ENCODE data around the gene GRIK4.

GRIK4 gene

GRCh38 chr11:120932305-120932915 is 420.9 kb downstream of the GRIK4 start:
- no peak overlapping the region for H3K27ac ChIP-seq (ENCODE audit: low read depth, low read length, severe bottlenecking)
- H3K9me3 ChIP-seq (ENCODE audit: control insufficient read depth, low read length): no peaks in the 10 kb centered on the region
- no peak overlapping the region for H3K4me3 ChIP-seq (ENCODE audit: extremely low read depth, insufficient read depth, low read length, poor library complexity, severe bottlenecking)
- no peaks in the 10 kb centered on the region for H3K36me3 ChIP-seq (ENCODE audit: control insufficient read depth, insufficient read depth, low read length)
- no peaks in the 10 kb centered on the region for H3K4me1 ChIP-seq (ENCODE audit: control insufficient read depth, insufficient read depth, low read length, poor library complexity, severe bottlenecking)
- 67 to 71% methylated on average over 1 to 3 of the region's 5 CpGs for WGBS, 2 experiments (ENCODE audit: insufficient coverage in 2 of 2)

GRCh38 chr11:120936356-120936755 is 424.8 kb downstream of the GRIK4 start:
- Histone ChIP-seq H3K9me3 (ENCODE audit: control insufficient read depth, low read length) (no peaks in the 10 kb centered on the region), H3K27ac (ENCODE audit: low read depth, low read length, severe bottlenecking) (no peak overlapping the region), H3K4me1 (ENCODE audit: control insufficient read depth, insufficient read depth, low read length, poor library complexity, severe bottlenecking) (no peaks in the 10 kb centered on the region), H3K4me3 (ENCODE audit: extremely low read depth, insufficient read depth, low read length, poor library complexity, severe bottlenecking) (no peak overlapping the region), H3K36me3 (ENCODE audit: control insufficient read depth, insufficient read depth, low read length) (no peaks in the 10 kb centered on the region)
- WGBS, 2 experiments (ENCODE audit: insufficient coverage in 2 of 2): 74 to 92% methylated on average over 2 to 3 of the region's 3 CpGs

GRCh38 chr11:120937501-120937900 is 426.0 kb downstream of the GRIK4 start:
- H3K36me3 ChIP-seq (ENCODE audit: control insufficient read depth, insufficient read depth, low read length): no peaks in the 10 kb centered on the region
- H3K4me3 ChIP-seq (ENCODE audit: extremely low read depth, insufficient read depth, low read length, poor library complexity, severe bottlenecking): no peak overlapping the region
- no peak overlapping the region for H3K27ac ChIP-seq (ENCODE audit: low read depth, low read length, severe bottlenecking)
- 77 to 83% methylated on average over 2 to 3 of the region's 5 CpGs for WGBS, 2 experiments (ENCODE audit: insufficient coverage in 2 of 2)
- H3K4me1 ChIP-seq (ENCODE audit: control insufficient read depth, insufficient read depth, low read length, poor library complexity, severe bottlenecking): no peaks in the 10 kb centered on the region
- H3K9me3 ChIP-seq (ENCODE audit: control insufficient read depth, low read length): no peaks in the 10 kb centered on the region

- Histone ChIP-seq H3K4me1 (ENCODE audit: control insufficient read depth, insufficient read depth, low read length, poor library complexity, severe bottlenecking) (no peaks in the 10 kb centered on the region), H3K4me3 (ENCODE audit: extremely low read depth, insufficient read depth, low read length, poor library complexity, severe bottlenecking) (no peak overlapping the region), H3K27ac (ENCODE audit: low read depth, low read length, severe bottlenecking) (no peak overlapping the region), H3K9me3 (ENCODE audit: control insufficient read depth, low read length) (no peaks in the 10 kb centered on the region), H3K36me3 (ENCODE audit: control insufficient read depth, insufficient read depth, low read length) (no peaks in the 10 kb centered on the region)
- 91% methylated on average over 1 of the region's 4 CpGs; no CpG with 5 or more reads in 1 of the 2 experiments for WGBS, 2 experiments (ENCODE audit: insufficient coverage in 2 of 2)
These were observed 426.7 kb downstream of the GRIK4 start for GRCh38 chr11:120938260-120938659.

- peaks cover 5% of the 10 kb centered on the region for H3K9me3 ChIP-seq (ENCODE audit: control insufficient read depth, low read length)
- H3K27ac ChIP-seq (ENCODE audit: low read depth, low read length, severe bottlenecking): no peak overlapping the region
- H3K4me1 ChIP-seq (ENCODE audit: control insufficient read depth, insufficient read depth, low read length, poor library complexity, severe bottlenecking): no peaks in the 10 kb centered on the region
- H3K36me3 ChIP-seq (ENCODE audit: control insufficient read depth, insufficient read depth, low read length): no peaks in the 10 kb centered on the region
- no peak overlapping the region for H3K4me3 ChIP-seq (ENCODE audit: extremely low read depth, insufficient read depth, low read length, poor library complexity, severe bottlenecking)
- WGBS, 2 experiments (ENCODE audit: insufficient coverage in 2 of 2): 95 to 96% methylated on average over 5 to 6 of the region's 10 CpGs
These were observed 428.8 kb downstream of the GRIK4 start for GRCh38 chr11:120940160-120940848.

- 83 to 92% methylated on average over 3 to 4 of the region's 4 CpGs for WGBS, 2 experiments (ENCODE audit: insufficient coverage in 2 of 2)
- no peak overlapping the region for H3K4me3 ChIP-seq (ENCODE audit: extremely low read depth, insufficient read depth, low read length, poor library complexity, severe bottlenecking)
These were observed 429.5 kb downstream of the GRIK4 start for GRCh38 chr11:120941000-120941399.

GRCh38 chr11:120942701-120943100 is 431.2 kb downstream of the GRIK4 start:
- Histone ChIP-seq H3K4me3 (ENCODE audit: extremely low read depth, insufficient read depth, low read length, poor library complexity, severe bottlenecking) (no peak overlapping the region), H3K36me3 (ENCODE audit: control insufficient read depth, insufficient read depth, low read length) (no peaks in the 10 kb centered on the region), H3K9me3 (ENCODE audit: control insufficient read depth, low read length) (peaks cover 6% of the 10 kb centered on the region), H3K27ac (ENCODE audit: low read depth, low read length, severe bottlenecking) (no peak overlapping the region), H3K4me1 (ENCODE audit: control insufficient read depth, insufficient read depth, low read length, poor library complexity, severe bottlenecking) (no peaks in the 10 kb centered on the region)
- 77 to 82% methylated on average over 1 to 2 of the region's 2 CpGs for WGBS, 2 experiments (ENCODE audit: insufficient coverage in 2 of 2)

More at GRCh38 chr11:120941000-120941399, 429.5 kb downstream of the GRIK4 start:
- no peaks in the 10 kb centered on the region for H3K4me1 ChIP-seq (ENCODE audit: control insufficient read depth, insufficient read depth, low read length, poor library complexity, severe bottlenecking)
- H3K9me3 ChIP-seq (ENCODE audit: control insufficient read depth, low read length): peaks cover 6% of the 10 kb centered on the region
- no peak overlapping the region for H3K27ac ChIP-seq (ENCODE audit: low read depth, low read length, severe bottlenecking)
- no peaks in the 10 kb centered on the region for H3K36me3 ChIP-seq (ENCODE audit: control insufficient read depth, insufficient read depth, low read length)

GRCh38 chr11:120945042-120945441 is 433.5 kb downstream of the GRIK4 start:
- no peaks in the 10 kb centered on the region for H3K4me1 ChIP-seq (ENCODE audit: control insufficient read depth, insufficient read depth, low read length, poor library complexity, severe bottlenecking)
- H3K36me3 ChIP-seq (ENCODE audit: control insufficient read depth, insufficient read depth, low read length): no peaks in the 10 kb centered on the region
- no peak overlapping the region for H3K27ac ChIP-seq (ENCODE audit: low read depth, low read length, severe bottlenecking)
- H3K9me3 ChIP-seq (ENCODE audit: control insufficient read depth, low read length): peaks cover 6% of the 10 kb centered on the region
- WGBS, 2 experiments (ENCODE audit: insufficient coverage in 2 of 2): 88 to 100% methylated on average over 3 of the region's 5 CpGs
- H3K4me3 ChIP-seq (ENCODE audit: extremely low read depth, insufficient read depth, low read length, poor library complexity, severe bottlenecking): no peak overlapping the region

GRCh38 chr11:120950880-120951279 is 439.3 kb downstream of the GRIK4 start:
- WGBS, 2 experiments (ENCODE audit: insufficient coverage in 2 of 2): 86 to 91% methylated on average over 4 to 5 of the region's 6 CpGs
- Histone ChIP-seq H3K4me3 (ENCODE audit: extremely low read depth, insufficient read depth, low read length, poor library complexity, severe bottlenecking) (no peak overlapping the region), H3K9me3 (ENCODE audit: control insufficient read depth, low read length) (no peaks in the 10 kb centered on the region), H3K36me3 (ENCODE audit: control insufficient read depth, insufficient read depth, low read length) (no peaks in the 10 kb centered on the region), H3K4me1 (ENCODE audit: control insufficient read depth, insufficient read depth, low read length, poor library complexity, severe bottlenecking) (no peaks in the 10 kb centered on the region), H3K27ac (ENCODE audit: low read depth, low read length, severe bottlenecking) (no peak overlapping the region)

GRCh38 chr11:120952461-120953434 is 441.2 kb downstream of the GRIK4 start:
- Histone ChIP-seq H3K4me3 (ENCODE audit: extremely low read depth, insufficient read depth, low read length, poor library complexity, severe bottlenecking) (no peak overlapping the region), H3K36me3 (ENCODE audit: control insufficient read depth, insufficient read depth, low read length) (no peaks in the 10 kb centered on the region), H3K27ac (ENCODE audit: low read depth, low read length, severe bottlenecking) (no peak overlapping the region), H3K4me1 (ENCODE audit: control insufficient read depth, insufficient read depth, low read length, poor library complexity, severe bottlenecking) (no peaks in the 10 kb centered on the region), H3K9me3 (ENCODE audit: control insufficient read depth, low read length) (no peaks in the 10 kb centered on the region)
- WGBS, 2 experiments (ENCODE audit: insufficient coverage in 2 of 2): 51 to 54% methylated on average over 11 to 12 of the region's 20 CpGs

Measured in mesodermal cell (in vitro differentiated cells).